ENCODE data around the gene VMO1.

VMO1 gene

DNA sequence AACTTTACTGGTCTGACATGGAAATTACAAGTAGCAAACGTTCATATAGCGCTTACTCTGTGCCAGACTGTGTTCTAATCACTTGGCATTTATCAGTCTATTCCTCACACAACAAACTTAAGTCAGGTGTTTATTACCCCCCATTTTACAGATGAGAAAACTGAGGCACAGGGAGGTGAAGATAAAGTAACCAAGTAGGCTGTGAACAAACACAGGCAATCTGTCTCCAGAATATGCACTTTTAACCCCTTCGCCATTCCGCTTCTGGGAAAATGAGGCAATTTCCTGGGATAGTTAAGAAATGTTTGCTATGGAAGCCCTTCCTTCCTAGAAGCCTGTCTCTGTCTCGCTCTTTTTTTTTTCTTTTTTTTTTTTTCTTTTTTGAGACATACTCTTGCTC is 34.2 kb downstream of the VMO1 start:
- no peak overlapping the region for H3K4me2 ChIP-seq (ENCODE audit: low read length)
- H3K36me3 ChIP-seq (ENCODE audit: control insufficient read depth, low read length) = no peaks in the 10 kb centered on the region
- H3K27me3 ChIP-seq (ENCODE audit: control insufficient read depth, low read length) = peaks cover 33% of the 10 kb centered on the region
- H3K9me3 ChIP-seq (ENCODE audit: control insufficient read depth, insufficient read depth, low read length) = no peaks in the 10 kb centered on the region
- no peaks in the 10 kb centered on the region for H3K79me2 ChIP-seq (ENCODE audit: control insufficient read depth, low read length)
- H3F3A ChIP-seq (ENCODE audit: control insufficient read depth, insufficient read depth) = no peaks in the 10 kb centered on the region
- H4K20me1 ChIP-seq (ENCODE audit: control insufficient read depth, insufficient read depth, low read depth, low read length) = no peaks in the 10 kb centered on the region
- no peak overlapping the region for H3K27ac ChIP-seq (ENCODE audit: low read depth, low read length)
- no peak overlapping the region for H3K4me3 ChIP-seq (ENCODE audit: low read length)
- TF ChIP-seq EZH2phosphoT487 (IDR thresholded peaks at IDR 0.05; ENCODE audit: borderline replicate concordance, low read length) = no peak
- TF ChIP-seq, protein P1, sequence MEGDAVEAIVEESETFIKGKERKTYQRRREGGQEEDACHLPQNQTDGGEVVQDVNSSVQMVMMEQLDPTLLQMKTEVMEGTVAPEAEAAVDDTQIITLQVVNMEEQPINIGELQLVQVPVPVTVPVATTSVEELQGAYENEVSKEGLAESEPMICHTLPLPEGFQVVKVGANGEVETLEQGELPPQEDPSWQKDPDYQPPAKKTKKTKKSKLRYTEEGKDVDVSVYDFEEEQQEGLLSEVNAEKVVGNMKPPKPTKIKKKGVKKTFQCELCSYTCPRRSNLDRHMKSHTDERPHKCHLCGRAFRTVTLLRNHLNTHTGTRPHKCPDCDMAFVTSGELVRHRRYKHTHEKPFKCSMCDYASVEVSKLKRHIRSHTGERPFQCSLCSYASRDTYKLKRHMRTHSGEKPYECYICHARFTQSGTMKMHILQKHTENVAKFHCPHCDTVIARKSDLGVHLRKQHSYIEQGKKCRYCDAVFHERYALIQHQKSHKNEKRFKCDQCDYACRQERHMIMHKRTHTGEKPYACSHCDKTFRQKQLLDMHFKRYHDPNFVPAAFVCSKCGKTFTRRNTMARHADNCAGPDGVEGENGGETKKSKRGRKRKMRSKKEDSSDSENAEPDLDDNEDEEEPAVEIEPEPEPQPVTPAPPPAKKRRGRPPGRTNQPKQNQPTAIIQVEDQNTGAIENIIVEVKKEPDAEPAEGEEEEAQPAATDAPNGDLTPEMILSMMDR (IDR thresholded peaks at IDR 0.05; ENCODE audit: low read depth, low read length, poor library complexity, severe bottlenecking) = no peak
- H3K9me2 ChIP-seq (replicated peaks; ENCODE audit: control insufficient read depth, low read length) = no peaks in the 10 kb centered on the region
- H3K4me1 ChIP-seq (ENCODE audit: control insufficient read depth, low read length) = peaks cover 11% of the 10 kb centered on the region

DNA sequence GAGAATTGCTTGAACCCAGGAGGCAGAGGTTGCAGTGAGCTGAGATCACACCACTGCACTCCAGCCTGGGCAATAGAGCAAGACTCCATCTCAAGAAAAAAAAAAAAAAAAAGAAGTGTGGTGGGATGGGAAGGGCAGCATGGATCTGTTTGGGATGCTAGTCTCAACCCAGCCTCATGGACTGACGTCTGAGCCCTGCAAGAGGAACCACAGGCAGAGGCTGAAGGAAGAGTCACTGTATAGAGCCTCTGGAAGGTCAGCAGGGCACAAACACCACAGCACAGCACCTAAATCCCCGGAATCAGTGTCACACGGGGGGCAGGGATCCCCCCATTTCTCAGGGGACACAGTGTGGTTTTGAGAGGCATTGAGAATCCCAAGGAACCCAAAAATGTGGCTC is 35.6 kb downstream of the VMO1 start:
- peaks cover 24% of the 10 kb centered on the region for H3K27me3 ChIP-seq (ENCODE audit: control insufficient read depth, low read length)
- TF ChIP-seq EZH2phosphoT487 (IDR thresholded peaks at IDR 0.05; ENCODE audit: borderline replicate concordance, low read length) = no peak
- TF ChIP-seq, protein P1 (IDR thresholded peaks at IDR 0.05; ENCODE audit: low read depth, low read length, poor library complexity, severe bottlenecking) = no peak
- no peaks in the 10 kb centered on the region for H3F3A ChIP-seq (ENCODE audit: control insufficient read depth, insufficient read depth)
- H3K4me3 ChIP-seq (ENCODE audit: low read length) = no peak overlapping the region
- H4K20me1 ChIP-seq (ENCODE audit: control insufficient read depth, insufficient read depth, low read depth, low read length) = no peaks in the 10 kb centered on the region
- H3K9me3 ChIP-seq (ENCODE audit: control insufficient read depth, insufficient read depth, low read length) = no peaks in the 10 kb centered on the region
- no peaks in the 10 kb centered on the region for H3K9me2 ChIP-seq (replicated peaks; ENCODE audit: control insufficient read depth, low read length)
- H3K79me2 ChIP-seq (ENCODE audit: control insufficient read depth, low read length) = no peaks in the 10 kb centered on the region
- H3K36me3 ChIP-seq (ENCODE audit: control insufficient read depth, low read length) = no peaks in the 10 kb centered on the region
- no peak overlapping the region for H3K4me2 ChIP-seq (ENCODE audit: low read length)
- no peak overlapping the region for H3K27ac ChIP-seq (ENCODE audit: low read depth, low read length)
- H3K4me1 ChIP-seq (ENCODE audit: control insufficient read depth, low read length) = peaks cover 11% of the 10 kb centered on the region

DNA sequence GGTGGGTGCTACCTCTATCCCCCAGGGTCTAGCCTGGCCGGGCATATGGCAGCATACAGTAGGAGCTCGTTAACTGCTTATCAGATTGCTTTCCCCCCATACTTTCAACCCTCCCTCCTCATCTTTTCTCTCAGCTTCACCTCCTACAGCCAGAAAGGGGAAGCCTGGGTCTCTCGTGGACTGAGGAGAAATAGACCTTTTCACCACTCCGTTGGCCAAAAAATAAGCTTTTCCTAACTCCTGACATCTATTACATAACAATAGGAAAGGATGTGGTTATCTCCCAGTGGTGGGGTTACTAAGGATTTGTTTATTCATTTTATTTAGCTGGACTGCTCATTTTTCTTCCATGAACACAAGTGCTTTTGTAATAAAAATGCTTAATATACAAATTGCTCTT is 37.5 kb downstream of the VMO1 start:
- Histone ChIP-seq H3K27ac (ENCODE audit: low read depth, low read length) (no peak overlapping the region), H3K9me2 (replicated peaks; ENCODE audit: control insufficient read depth, low read length) (no peaks in the 10 kb centered on the region), H3F3A (ENCODE audit: control insufficient read depth, insufficient read depth) (no peaks in the 10 kb centered on the region), H3K4me1 (ENCODE audit: control insufficient read depth, low read length) (peaks cover 11% of the 10 kb centered on the region), H3K9me3 (ENCODE audit: control insufficient read depth, insufficient read depth, low read length) (no peaks in the 10 kb centered on the region), H3K4me2 (ENCODE audit: low read length) (no peak overlapping the region), H3K27me3 (ENCODE audit: control insufficient read depth, low read length) (peaks cover 17% of the 10 kb centered on the region), H3K36me3 (ENCODE audit: control insufficient read depth, low read length) (no peaks in the 10 kb centered on the region), H3K4me3 (ENCODE audit: low read length) (no peak overlapping the region), H4K20me1 (ENCODE audit: control insufficient read depth, insufficient read depth, low read depth, low read length) (no peaks in the 10 kb centered on the region), H3K79me2 (ENCODE audit: control insufficient read depth, low read length) (no peaks in the 10 kb centered on the region)
- TF ChIP-seq, protein P1 (IDR thresholded peaks at IDR 0.05; ENCODE audit: low read depth, low read length, poor library complexity, severe bottlenecking) = no peak
- no peak for TF ChIP-seq EZH2phosphoT487 (IDR thresholded peaks at IDR 0.05; ENCODE audit: borderline replicate concordance, low read length)

DNA sequence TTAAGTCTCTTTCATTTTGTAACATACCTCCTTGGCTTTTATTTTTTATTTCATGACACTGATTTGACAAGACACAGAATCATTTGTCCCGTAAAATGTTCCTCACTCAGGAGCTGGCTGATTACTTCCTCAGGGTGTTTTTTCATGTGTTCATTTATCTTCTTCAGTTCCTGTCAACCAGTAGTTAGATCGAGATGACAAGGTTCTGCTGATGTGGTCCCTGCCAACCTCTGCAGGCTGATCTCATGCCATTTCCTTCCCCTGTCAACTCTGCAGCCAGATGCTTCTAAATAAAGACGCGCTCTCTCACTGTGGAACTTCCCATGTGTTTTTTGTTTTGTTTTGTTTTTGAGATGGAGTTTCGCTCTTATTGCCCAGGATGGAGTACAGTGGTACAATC is 38.3 kb downstream of the VMO1 start:
- Histone ChIP-seq H3K27me3 (ENCODE audit: control insufficient read depth, low read length) (peaks cover 16% of the 10 kb centered on the region), H3K4me2 (ENCODE audit: low read length) (peak overlapping the region; percentile 42)

More for the DNA sequence above, 38.3 kb downstream of the VMO1 start:
- H3K79me2 ChIP-seq (ENCODE audit: control insufficient read depth, low read length) = no peaks in the 10 kb centered on the region
- H4K20me1 ChIP-seq (ENCODE audit: control insufficient read depth, insufficient read depth, low read depth, low read length) = no peaks in the 10 kb centered on the region
- no peak overlapping the region for H3K4me3 ChIP-seq (ENCODE audit: low read length)
- no peak overlapping the region for H3K27ac ChIP-seq (ENCODE audit: low read depth, low read length)
- H3K36me3 ChIP-seq (ENCODE audit: control insufficient read depth, low read length) = no peaks in the 10 kb centered on the region
- no peak for TF ChIP-seq EZH2phosphoT487 (IDR thresholded peaks at IDR 0.05; ENCODE audit: borderline replicate concordance, low read length)
- TF ChIP-seq, protein P1 (IDR thresholded peaks at IDR 0.05; ENCODE audit: low read depth, low read length, poor library complexity, severe bottlenecking) = no peak
- peaks cover 11% of the 10 kb centered on the region for H3K4me1 ChIP-seq (ENCODE audit: control insufficient read depth, low read length)
- H3K9me2 ChIP-seq (replicated peaks; ENCODE audit: control insufficient read depth, low read length) = no peaks in the 10 kb centered on the region
- no peaks in the 10 kb centered on the region for H3K9me3 ChIP-seq (ENCODE audit: control insufficient read depth, insufficient read depth, low read length)
- no peaks in the 10 kb centered on the region for H3F3A ChIP-seq (ENCODE audit: control insufficient read depth, insufficient read depth)
